ENCODE results near the gene SPINK9. TPM values are rescaled to one million over a fixed set of nuclear protein-coding genes. Genes with fewer than 3 reads are reported as not detected.

The SPINK9 gene
- total RNA-seq, 4 donors from 2014 or later, result not detected

DNA sequence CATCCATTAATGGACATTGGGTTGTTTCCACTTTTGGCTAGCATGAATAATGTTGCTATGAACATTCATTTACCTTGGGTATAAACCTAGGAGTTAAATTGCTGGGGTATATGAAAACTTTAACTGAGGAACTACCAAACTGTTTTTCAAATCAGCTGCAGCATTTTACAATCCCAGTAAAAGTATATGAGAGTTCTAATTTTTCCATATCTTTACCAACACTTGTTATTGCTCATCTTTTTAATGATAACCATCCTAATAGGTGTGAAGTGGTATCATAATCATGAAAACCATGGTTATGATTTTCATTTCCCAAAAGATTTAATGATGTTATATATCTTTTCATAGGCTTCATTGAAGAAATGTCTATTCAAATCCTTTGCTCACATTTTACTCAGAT is 32.9 kb downstream of the SPINK9 start:
- Histone ChIP-seq H3K27ac (no peak overlapping the region), H3K4me1 (peaks cover 0 to 16% (median 0%) of the 10 kb centered on the region in 3 donors), H3K4me3 (no peak overlapping the region), H3K9me3 (peaks cover 0 to 6% (median 0%) of the 10 kb centered on the region in 3 donors), H3K36me3 (no peaks in the 10 kb centered on the region), H3K27me3 (peaks cover 0 to 3% (median 0%) of the 10 kb centered on the region in 4 donors)
- no peak for DNase-seq
- TF ChIP-seq, protein P1, sequence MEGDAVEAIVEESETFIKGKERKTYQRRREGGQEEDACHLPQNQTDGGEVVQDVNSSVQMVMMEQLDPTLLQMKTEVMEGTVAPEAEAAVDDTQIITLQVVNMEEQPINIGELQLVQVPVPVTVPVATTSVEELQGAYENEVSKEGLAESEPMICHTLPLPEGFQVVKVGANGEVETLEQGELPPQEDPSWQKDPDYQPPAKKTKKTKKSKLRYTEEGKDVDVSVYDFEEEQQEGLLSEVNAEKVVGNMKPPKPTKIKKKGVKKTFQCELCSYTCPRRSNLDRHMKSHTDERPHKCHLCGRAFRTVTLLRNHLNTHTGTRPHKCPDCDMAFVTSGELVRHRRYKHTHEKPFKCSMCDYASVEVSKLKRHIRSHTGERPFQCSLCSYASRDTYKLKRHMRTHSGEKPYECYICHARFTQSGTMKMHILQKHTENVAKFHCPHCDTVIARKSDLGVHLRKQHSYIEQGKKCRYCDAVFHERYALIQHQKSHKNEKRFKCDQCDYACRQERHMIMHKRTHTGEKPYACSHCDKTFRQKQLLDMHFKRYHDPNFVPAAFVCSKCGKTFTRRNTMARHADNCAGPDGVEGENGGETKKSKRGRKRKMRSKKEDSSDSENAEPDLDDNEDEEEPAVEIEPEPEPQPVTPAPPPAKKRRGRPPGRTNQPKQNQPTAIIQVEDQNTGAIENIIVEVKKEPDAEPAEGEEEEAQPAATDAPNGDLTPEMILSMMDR (IDR thresholded peaks at IDR 0.05), result no peak
- TF ChIP-seq POLR2A (IDR thresholded peaks at IDR 0.05), result no peak
- intact Hi-C loops (cut with DNase I), result no loop called here

DNA sequence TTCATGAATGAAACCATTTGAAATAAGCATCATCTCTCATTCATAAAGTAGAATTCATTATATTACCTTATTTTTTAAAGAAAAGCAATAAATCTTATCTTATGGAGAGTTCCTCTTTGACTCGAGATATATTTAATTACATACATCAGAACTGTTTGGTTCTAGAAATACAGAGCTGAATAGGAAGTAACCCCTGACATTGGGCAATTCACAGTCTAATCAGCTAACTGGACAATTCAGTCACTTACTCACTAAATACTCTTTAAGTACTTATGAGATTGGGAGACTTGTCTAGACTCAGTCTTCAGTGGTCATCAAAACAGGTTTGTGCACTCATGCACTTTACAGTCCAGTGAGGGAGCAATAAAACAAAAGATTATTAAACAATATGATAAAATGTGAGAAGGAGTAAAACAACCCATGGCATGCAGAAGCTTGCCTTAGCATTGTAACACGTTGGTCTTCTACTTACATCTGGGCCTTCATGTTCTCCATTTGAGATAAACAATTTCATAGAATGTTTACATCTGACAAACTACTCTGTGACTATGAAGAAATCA is 36.9 kb downstream of the SPINK9 start:
- peaks cover 0 to 3% (median 0%) of the 10 kb centered on the region in 3 donors for H3K36me3 ChIP-seq
- no peak for DNase-seq
- H3K4me3 ChIP-seq, result no peak overlapping the region
- intact Hi-C loops (cut with DNase I), result loop anchor here (10.0 kb wide), 1 partner anchor 197 kb away; no protein-coding TSS in a partner anchor
- peaks cover 0 to 30% (median 5%) of the 10 kb centered on the region in 3 donors for H3K4me1 ChIP-seq
- TF ChIP-seq, protein P1 (IDR thresholded peaks at IDR 0.05), result no peak
- 39 to 49% methylated on average over 2 of the region's 2 CpGs for WGBS, 2 donors
- peak overlapping the region in 2 of 4 donors; percentile 53 to 70 for H3K27ac ChIP-seq
- no peaks in the 10 kb centered on the region for H3K27me3 ChIP-seq
- peaks cover 0 to 6% (median 0%) of the 10 kb centered on the region in 3 donors for H3K9me3 ChIP-seq

DNA sequence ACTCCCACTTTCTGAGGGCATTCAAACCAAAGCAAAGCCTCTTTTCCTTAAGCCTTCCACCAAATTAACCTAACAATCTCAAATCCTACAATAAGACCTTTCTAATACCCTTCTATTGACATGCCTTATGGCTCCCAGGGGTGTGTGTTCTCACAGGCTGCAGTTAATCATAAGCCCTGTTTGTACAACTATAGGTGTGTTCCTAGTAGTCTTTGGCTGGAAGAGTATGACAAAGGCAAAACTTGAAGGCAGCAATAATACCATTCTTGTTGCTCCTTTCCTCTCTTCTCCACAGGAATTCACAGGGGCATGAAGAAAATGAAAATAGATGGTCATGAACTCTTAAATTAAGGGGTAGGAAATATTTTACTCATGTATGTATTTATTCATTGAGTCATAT is 37.5 kb downstream of the SPINK9 start:
- TF ChIP-seq, protein P1 (IDR thresholded peaks at IDR 0.05), result no peak
- no peak for TF ChIP-seq POLR2A (IDR thresholded peaks at IDR 0.05)
- H3K27ac ChIP-seq, result peak overlapping the region in 3 of 4 donors; percentile 0 to 70 (median 53)
- no peak for DNase-seq
- peaks cover 0 to 6% (median 0%) of the 10 kb centered on the region in 3 donors for H3K9me3 ChIP-seq
- peaks cover 0 to 30% (median 5%) of the 10 kb centered on the region in 3 donors for H3K4me1 ChIP-seq
- no peak overlapping the region for H3K4me3 ChIP-seq
- intact Hi-C loops (cut with DNase I), result loop anchor here (10.0 kb wide), 1 partner anchor 198 kb away; no protein-coding TSS in a partner anchor
- peaks cover 0 to 4% (median 0%) of the 10 kb centered on the region in 3 donors for H3K36me3 ChIP-seq
- no peaks in the 10 kb centered on the region for H3K27me3 ChIP-seq

DNA sequence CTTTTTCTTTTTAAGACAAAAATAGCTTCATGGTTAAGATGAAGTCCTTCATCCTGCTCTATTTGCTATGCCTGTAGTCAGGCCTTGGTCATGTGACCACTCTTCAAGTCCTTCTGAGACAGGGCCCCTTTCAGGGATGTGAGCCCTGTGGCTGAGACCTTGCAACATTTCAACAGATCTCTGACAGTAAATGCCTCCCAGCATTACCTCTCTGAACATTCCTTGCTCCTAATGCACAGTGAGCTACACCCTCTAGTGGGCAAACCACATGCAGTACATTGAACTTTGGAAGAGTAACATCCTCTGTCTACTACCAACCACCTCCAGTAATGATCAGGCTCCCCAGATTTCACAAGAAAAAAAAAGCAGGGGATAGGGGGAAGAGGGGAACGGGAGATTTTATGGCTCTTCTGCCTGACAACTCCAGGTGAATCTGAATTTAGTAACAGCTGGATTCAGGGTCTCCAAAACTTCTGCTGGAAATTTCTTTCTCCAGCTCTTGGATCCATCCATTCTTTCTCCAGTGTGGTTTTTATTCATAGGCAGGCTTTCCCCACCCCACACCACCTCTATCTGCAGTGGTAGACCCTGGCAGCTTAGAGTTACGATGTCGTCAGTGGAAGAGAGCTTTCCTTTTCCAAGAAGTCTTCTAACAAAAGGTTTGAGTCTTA is 39.5 kb downstream of the SPINK9 start:
- WGBS, 2 donors, result 63 to 67% methylated on average over 3 of the region's 3 CpGs
- intact Hi-C loops (cut with DNase I), result loop anchor here (10.0 kb wide), 1 partner anchor 200 kb away; no protein-coding TSS in a partner anchor

More for the DNA sequence above, 39.5 kb downstream of the SPINK9 start:
- no peaks in the 10 kb centered on the region for H3K27me3 ChIP-seq
- peaks cover 0 to 30% (median 5%) of the 10 kb centered on the region in 3 donors for H3K4me1 ChIP-seq
- TF ChIP-seq, protein P1 (IDR thresholded peaks at IDR 0.05), result peak; percentile 21 to 87 (median 62)
- TF ChIP-seq POLR2A (IDR thresholded peaks at IDR 0.05), result no peak
- no peak for DNase-seq
- H3K36me3 ChIP-seq, result peaks cover 0 to 4% (median 0%) of the 10 kb centered on the region in 3 donors
- H3K27ac ChIP-seq, result no peak overlapping the region
- H3K4me3 ChIP-seq, result no peak overlapping the region
- H3K9me3 ChIP-seq, result no peaks in the 10 kb centered on the region
